IPS-20b (cell line): ENCODE data around the gene ABCA8.
"Not testable (repeated sequence)": the region's sequence is repeated elsewhere in the genome, so short reads cannot be mapped to it uniquely, and the experiment has no call there.

ENCODE experiments used
- H3K27ac ChIP-seq: one replicate; pipeline ENCODE4 v1.5.1; 2013; ENCODE audit warnings: low read length
- H3K27me3 ChIP-seq: 2 replicates; pipeline ENCODE4 v1.6.1; 2013; ENCODE audit warnings: mild to moderate bottlenecking, low read length, inconsistent platforms; ENCODE audit not compliant: insufficient read depth
- H3K36me3 ChIP-seq: 2 replicates; pipeline ENCODE4 v1.6.1; 2013; ENCODE audit warnings: low read depth, mild to moderate bottlenecking, inconsistent platforms, low read length, moderate library complexity; ENCODE audit not compliant: insufficient read depth
- H3K4me1 ChIP-seq: 2 replicates; pipeline ENCODE4 v1.6.1; 2013; ENCODE audit warnings: mild to moderate bottlenecking, control low read depth, inconsistent platforms, low read length, moderate library complexity; ENCODE audit not compliant: insufficient read depth
- H3K4me3 ChIP-seq: 2 replicates; pipeline ENCODE4 v1.5.1; 2013; ENCODE audit warnings: mild to moderate bottlenecking, low read length, inconsistent platforms
- H3K9ac ChIP-seq: 2 replicates; pipeline ENCODE4 v1.6.1; 2013; ENCODE audit warnings: low read depth, mild to moderate bottlenecking, inconsistent platforms, low read length, moderate library complexity
- H3K9me3 ChIP-seq: 2 replicates; pipeline ENCODE4 v1.6.1; 2013; ENCODE audit warnings: mild to moderate bottlenecking, low read depth, low read length, inconsistent platforms; ENCODE audit not compliant: insufficient read depth

ABCA8 gene

DNA sequence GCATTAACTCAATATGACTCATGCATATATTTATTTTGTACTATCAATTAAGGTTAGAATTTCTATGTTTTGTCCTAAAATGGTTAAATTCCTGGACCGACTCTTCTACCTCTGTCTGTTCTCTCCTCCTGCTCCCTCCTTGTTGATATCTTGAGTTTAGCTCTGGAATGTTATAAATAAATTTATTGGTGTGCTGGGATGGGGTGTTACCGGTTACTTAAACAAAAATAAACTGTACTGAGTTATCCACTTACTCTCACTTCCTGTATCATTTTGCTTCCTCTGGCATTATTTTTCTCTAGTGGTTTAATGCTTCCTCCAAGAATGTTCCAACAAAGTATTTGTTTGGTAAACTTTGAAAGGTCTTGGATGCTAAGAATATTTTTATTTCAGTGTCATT lies 120.1 kb downstream of the ABCA8 start:
- Histone ChIP-seq H3K36me3 (no peaks in the 10 kb centered on the region), H3K9ac (no peak overlapping the region), H3K4me1 (no peaks in the 10 kb centered on the region), H3K4me3 (no peak overlapping the region), H3K27me3 (no peaks in the 10 kb centered on the region), H3K9me3 (no peaks in the 10 kb centered on the region), H3K27ac (no peak overlapping the region)

DNA sequence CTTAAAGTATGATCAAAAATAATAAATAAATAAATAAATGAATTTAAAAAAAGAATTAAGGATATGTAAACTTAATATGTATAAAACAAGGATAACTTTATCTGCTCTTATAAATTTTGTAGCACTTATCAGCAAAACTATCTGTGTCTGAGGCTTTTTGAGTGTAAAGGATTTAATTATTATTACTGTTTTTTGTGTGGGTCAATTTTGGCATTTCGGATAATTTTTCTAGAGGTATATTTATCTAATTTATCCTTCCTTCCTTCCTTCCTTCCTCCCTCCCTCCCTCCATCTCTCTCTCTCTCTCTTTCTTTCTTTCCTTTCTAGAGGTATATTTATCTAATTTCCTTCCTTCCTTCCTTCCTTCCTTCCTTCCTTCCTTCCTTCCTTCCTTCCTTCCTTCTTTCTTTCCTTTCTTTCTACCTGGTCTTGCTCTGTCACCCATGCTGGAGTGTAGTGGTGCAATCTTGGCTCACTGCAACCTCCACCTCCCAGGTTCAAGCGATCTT lies 120.8 kb downstream of the ABCA8 start:
- Histone ChIP-seq H3K27ac (no peak overlapping the region), H3K36me3 (no peaks in the 10 kb centered on the region), H3K9me3 (no peaks in the 10 kb centered on the region), H3K4me3 (no peak overlapping the region), H3K9ac (no peak overlapping the region), H3K4me1 (no peaks in the 10 kb centered on the region), H3K27me3 (no peaks in the 10 kb centered on the region)

DNA sequence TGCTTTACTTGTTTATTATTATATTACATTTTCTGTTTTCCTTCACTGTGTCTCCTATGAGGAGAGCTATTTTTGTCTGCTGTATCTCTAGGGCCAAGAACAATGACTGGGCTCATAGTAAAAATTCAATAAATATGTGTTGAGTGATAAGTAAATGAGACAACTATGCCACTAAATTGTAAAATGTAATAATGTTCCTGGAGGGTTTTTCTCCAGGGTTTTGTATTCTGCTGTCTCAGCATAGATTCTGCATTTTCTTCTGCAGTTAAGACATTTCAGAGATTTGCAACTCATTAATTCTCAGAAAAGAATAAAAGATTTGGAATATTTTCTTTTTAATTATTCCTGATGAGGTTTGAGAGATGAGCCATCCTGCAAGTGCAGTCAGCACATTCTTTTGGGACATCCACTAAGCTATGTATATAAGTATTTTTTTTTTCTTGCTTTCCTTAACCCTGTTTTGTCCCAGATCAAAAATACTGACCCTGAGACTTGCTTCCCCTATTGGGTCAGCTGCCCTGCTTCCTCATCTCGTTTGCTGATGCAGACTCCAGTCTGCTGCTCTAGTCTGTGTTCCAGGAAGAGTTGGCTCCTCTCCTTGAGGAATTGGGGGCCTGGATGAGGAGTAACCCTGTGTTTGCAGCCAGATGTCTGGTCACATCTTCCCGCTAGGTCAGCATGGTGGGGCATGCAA lies 122.9 kb downstream of the ABCA8 start:
- H3K27me3 ChIP-seq = no peaks in the 10 kb centered on the region
- no peaks in the 10 kb centered on the region for H3K9me3 ChIP-seq
- no peak overlapping the region for H3K4me3 ChIP-seq
- H3K4me1 ChIP-seq = no peaks in the 10 kb centered on the region
- no peaks in the 10 kb centered on the region for H3K36me3 ChIP-seq
- no peak overlapping the region for H3K27ac ChIP-seq
- no peak overlapping the region for H3K9ac ChIP-seq

DNA sequence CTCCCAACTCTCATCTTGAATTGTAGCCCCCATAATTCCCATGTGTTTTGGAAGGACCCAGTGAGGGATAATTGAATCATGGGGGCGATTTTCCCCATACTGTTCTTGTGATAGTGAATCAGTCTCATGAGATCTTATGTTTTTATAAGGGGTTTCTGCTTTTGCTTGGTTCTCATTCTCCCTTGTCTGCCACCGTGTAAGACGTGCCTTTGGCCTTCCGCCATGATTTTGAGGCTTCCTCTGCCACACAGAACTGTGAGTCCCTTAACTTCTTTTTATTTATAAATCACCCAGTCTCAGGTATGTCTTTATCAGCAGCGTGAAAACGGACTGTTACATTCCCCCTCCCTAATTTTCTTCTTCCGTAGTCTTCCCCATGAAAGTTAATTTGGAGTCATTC lies 124.0 kb downstream of the ABCA8 start:
- no peaks in the 10 kb centered on the region for H3K4me1 ChIP-seq
- no peak overlapping the region for H3K4me3 ChIP-seq
- no peak overlapping the region for H3K9ac ChIP-seq
- H3K9me3 ChIP-seq = no peaks in the 10 kb centered on the region
- no peaks in the 10 kb centered on the region for H3K27me3 ChIP-seq
- H3K27ac ChIP-seq = no peak overlapping the region
- H3K36me3 ChIP-seq = no peaks in the 10 kb centered on the region

DNA sequence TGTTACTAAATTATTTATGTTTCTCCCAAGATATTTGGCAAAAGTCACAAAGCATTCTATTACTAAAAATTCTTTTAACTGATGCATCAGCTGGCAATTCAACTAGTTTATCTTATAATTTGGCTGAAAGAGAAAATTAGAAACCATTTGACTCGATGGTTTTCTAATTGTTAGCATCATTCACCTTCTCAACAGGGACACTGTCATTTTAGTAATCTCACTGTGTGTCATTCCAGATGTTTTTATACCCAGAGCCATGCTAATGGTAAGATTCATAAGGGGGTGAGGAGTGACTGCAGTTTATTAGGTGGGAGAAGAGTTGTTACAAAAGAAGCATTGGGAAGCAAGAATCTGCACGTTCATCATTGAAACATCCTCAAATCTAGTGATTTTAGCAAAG lies 124.9 kb downstream of the ABCA8 start:
- Histone ChIP-seq H3K27me3 (no peaks in the 10 kb centered on the region), H3K9ac (no peak overlapping the region), H3K36me3 (no peaks in the 10 kb centered on the region), H3K9me3 (no peaks in the 10 kb centered on the region), H3K27ac (no peak overlapping the region), H3K4me3 (no peak overlapping the region), H3K4me1 (no peaks in the 10 kb centered on the region)

DNA sequence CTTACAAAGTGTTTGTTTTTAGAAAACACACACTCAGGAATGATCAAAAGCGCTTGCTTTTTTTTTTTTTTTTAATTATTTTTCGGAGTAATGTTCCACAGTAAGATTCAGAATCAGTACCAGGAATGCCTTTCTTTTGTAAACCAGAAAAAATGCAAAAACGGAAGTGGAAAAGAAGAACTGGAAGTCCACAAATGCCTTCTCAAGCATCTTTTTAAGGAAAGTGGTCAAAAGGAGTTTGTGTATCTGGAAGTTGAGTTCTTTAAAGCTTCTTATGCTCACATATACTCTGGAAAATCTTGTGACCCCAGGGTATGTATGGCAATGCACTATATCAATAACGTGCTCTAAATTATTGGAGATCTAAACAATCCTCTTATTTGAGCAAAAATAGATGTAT lies 126.0 kb downstream of the ABCA8 start:
- Histone ChIP-seq H3K27me3 (no peaks in the 10 kb centered on the region), H3K4me1 (no peaks in the 10 kb centered on the region), H3K36me3 (no peaks in the 10 kb centered on the region), H3K9me3 (no peaks in the 10 kb centered on the region), H3K27ac (no peak overlapping the region), H3K4me3 (no peak overlapping the region), H3K9ac (no peak overlapping the region)

DNA sequence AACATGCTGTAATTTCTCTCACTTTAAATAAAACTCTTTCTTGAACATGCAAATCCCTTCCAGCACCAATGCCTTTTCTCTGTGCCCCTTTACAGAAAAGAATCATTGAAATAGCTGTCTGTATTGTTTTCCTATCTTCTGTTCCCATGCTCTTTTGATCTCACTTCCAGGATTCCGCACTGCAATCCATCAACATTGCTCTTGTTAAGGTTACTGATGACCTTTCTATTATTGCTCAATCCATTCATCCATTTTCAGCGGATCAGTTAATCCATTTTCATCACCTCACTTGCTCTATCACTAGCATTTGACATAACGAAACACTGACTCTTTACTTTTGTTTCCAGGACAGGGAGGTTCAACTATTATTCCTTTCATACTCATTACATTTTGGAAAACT lies 130.5 kb downstream of the ABCA8 start:
- H3K4me1 ChIP-seq = no peaks in the 10 kb centered on the region
- no peaks in the 10 kb centered on the region for H3K9me3 ChIP-seq
- no peaks in the 10 kb centered on the region for H3K36me3 ChIP-seq
- no peak overlapping the region for H3K27ac ChIP-seq
- no peak overlapping the region for H3K4me3 ChIP-seq
- H3K9ac ChIP-seq = no peak overlapping the region
- no peaks in the 10 kb centered on the region for H3K27me3 ChIP-seq

DNA sequence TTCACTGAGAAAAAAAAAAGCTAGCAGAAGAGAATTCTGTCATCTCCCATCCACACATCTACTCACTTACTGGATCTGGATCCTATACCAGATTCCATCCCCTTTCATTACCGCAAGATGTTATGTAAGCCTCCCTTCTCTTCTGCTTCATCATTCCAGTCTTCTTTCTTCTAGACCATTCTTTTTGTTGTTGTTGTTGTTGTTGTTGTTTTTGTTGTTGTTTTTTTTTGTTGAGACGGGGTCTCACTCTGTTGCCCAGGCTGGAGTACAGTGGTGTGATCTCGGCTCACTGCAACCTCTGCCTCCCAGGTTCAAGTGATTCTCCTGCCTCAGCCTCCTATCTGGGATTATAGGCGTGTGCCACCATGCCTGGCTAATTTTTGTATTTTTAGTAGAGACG lies 131.0 kb downstream of the ABCA8 start:
- H3K4me1 ChIP-seq, H3K9me3 ChIP-seq, H3K27me3 ChIP-seq, H3K4me3 ChIP-seq, H3K36me3 ChIP-seq, H3K27ac ChIP-seq, H3K9ac ChIP-seq: not testable (repeated sequence)

DNA sequence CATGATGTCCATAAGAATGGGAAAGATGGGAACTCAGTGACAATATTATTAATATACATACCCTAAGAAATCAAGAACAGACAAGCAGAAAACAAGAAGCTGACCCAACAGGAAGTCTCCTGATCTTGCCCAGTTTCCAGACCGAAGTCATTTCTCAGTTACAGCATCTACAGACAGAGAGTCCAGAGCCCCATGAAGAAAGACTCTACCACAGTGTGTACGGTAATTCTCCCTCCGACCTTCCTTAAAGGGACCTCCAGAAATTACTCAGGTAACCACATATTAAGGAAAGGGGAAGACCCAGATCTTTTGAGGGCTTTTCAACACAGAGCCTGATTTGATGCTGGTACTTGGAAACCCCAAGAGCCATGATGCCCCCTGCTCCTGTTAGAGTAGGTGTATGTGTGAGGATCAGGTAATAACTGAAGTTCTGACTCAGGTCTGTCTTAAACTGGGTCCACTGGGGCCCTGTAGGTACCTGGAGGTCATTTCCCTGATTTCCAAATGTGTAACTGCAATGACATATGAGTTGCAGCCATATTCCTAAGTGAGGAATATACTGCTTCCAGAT lies 132.4 kb downstream of the ABCA8 start:
- Histone ChIP-seq H3K9ac (no peak overlapping the region), H3K27ac (no peak overlapping the region)

DNA sequence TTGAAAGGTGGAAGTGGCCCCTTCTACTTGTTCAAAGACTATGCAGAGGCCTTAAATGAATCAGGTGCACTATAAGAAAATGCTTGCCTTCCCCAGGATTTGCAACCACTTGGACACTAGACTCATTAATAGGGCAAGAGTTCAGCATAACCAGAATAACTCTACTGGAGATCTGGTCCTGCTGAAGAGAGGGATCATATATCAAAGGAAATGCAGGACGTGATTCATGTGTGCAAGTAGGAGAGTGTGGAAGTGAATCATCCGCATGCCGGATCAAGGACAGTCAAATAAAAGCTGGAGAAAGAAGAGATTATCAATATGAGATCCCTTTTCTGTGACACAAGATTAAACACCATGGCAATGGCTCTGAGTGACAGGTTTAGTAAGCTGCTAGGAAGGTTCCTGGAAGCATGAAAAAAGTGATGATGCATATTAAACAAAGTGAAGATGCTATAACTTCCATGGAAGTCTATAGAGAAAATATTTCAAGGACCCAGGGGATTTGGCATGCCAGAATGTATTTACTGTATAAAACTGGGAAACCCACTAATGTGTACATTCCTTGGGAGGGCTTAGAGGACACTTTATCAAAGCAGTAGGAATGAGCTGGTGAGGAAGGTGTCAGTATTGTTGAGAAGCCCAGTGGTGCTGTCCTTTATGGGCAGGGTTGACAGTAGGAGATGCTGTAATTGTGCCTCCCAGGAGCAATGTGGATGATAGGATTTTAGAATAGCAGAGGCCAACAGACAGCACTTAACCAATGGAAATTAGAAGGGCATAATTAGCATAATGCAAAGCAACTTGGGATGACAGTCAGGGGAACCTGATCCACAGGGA lies 133.1 kb downstream of the ABCA8 start:
- Histone ChIP-seq H3K9me3 (no peaks in the 10 kb centered on the region), H3K27ac (no peak overlapping the region), H3K36me3 (no peaks in the 10 kb centered on the region), H3K27me3 (no peaks in the 10 kb centered on the region), H3K4me3 (no peak overlapping the region), H3K9ac (no peak overlapping the region), H3K4me1 (no peaks in the 10 kb centered on the region)

More for the DNA sequence above, 132.4 kb downstream of the ABCA8 start:
- Histone ChIP-seq H3K9me3 (no peaks in the 10 kb centered on the region), H3K4me3 (no peak overlapping the region), H3K27me3 (no peaks in the 10 kb centered on the region), H3K4me1 (no peaks in the 10 kb centered on the region), H3K36me3 (no peaks in the 10 kb centered on the region)

DNA sequence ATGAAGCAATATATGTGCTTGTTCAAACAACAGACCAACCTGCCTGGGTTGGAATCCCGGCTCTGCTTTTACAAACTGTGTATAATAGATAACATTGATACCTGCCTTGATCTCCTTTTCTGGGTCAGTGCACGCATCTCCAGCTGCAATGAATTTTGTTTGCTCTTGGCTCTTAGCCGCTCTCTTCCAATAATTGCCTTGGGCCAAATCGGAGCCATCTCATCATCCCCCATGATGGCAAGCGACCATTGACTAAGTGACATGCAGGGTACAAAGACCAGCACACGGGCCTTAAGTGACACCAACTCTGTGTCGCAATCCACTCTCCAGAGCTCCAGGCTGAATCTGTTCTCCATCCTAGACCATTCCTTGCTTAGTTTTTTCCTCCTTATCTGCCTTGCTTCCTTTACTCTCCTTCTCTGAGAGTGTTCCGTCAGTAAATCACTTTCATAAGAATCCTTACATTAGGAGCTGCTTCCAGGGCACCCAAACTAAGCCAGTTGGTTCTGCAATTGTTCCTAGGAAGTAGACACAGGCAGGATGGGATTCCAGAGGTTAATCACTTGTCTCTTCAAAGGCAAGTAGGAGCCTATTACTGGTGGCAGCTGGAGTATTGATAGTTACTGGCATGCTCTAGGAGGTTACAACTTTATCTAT lies 134.2 kb downstream of the ABCA8 start:
- H3K4me1 ChIP-seq = no peaks in the 10 kb centered on the region
- no peak overlapping the region for H3K4me3 ChIP-seq
- H3K36me3 ChIP-seq = no peaks in the 10 kb centered on the region
- no peaks in the 10 kb centered on the region for H3K27me3 ChIP-seq
- no peak overlapping the region for H3K27ac ChIP-seq
- H3K9ac ChIP-seq = no peak overlapping the region
- H3K9me3 ChIP-seq = no peaks in the 10 kb centered on the region
